WTC11 (cell line): ENCODE data around the gene MROH9.

Experiments
- FOXJ3 ChIP-seq: sonication (generic); formaldehyde crosslinking; IDR thresholded peaks from 2 replicates; pipeline ENCODE4 v1.9.0; 2021; ENCODE audit warnings: missing genetic modification reagents, mild to moderate bottlenecking, borderline replicate concordance
- HMGA2 ChIP-seq: fragments of 250-450 bp; sonication (Bioruptor Pico); IDR thresholded peaks from 2 replicates; pipeline ENCODE4 v1.4.0; 2021; ENCODE audit warnings: mild to moderate bottlenecking, moderate library complexity
- IRF1 ChIP-seq: sonication (generic); formaldehyde crosslinking; IDR thresholded peaks from 2 replicates; pipeline ENCODE4 v1.8.0; 2023; ENCODE audit warnings: missing genetic modification reagents
- NFE2L1 ChIP-seq: sonication (generic); formaldehyde crosslinking; IDR thresholded peaks from 2 replicates; pipeline ENCODE4 v1.8.1; 2023; ENCODE audit warnings: missing genetic modification reagents
- NFYB ChIP-seq: sonication (generic); formaldehyde crosslinking; conservative IDR thresholded peaks from 2 replicates; pipeline ENCODE4 v1.8.0; 2022; ENCODE audit warnings: low read depth, missing genetic modification reagents
- NR1H2 ChIP-seq: sonication (generic); formaldehyde crosslinking; IDR thresholded peaks from 2 replicates; pipeline ENCODE4 v1.9.0; 2021; ENCODE audit warnings: mild to moderate bottlenecking, moderate library complexity, missing genetic modification reagents
- PRRX2 ChIP-seq: fragments of 250-450 bp; sonication (Bioruptor Pico); IDR thresholded peaks from 2 replicates; pipeline ENCODE4 v1.8.0; 2021; ENCODE audit warnings: mild to moderate bottlenecking
- RELA ChIP-seq: sonication (generic); formaldehyde crosslinking; IDR thresholded peaks from 2 replicates; pipeline ENCODE4 v1.8.1; 2022; ENCODE audit warnings: missing genetic modification reagents, mild to moderate bottlenecking, borderline replicate concordance
- SP1 ChIP-seq: sonication (generic); formaldehyde crosslinking; conservative IDR thresholded peaks from 2 replicates; pipeline ENCODE4 v1.8.1; 2022; ENCODE audit warnings: missing genetic modification reagents
- TP53 ChIP-seq: sonication (generic); formaldehyde crosslinking; IDR thresholded peaks from 2 replicates; pipeline ENCODE4 v1.8.1; 2023; ENCODE audit warnings: mild to moderate bottlenecking, missing genetic modification reagents
- ZBTB43 ChIP-seq: sonication (generic); formaldehyde crosslinking; IDR thresholded peaks from 2 replicates; pipeline ENCODE4 v1.8.1; 2023; ENCODE audit warnings: mild to moderate bottlenecking, missing genetic modification reagents
- TF ChIP-seq, protein P1 (sequence below): sonication (generic); formaldehyde crosslinking; IDR thresholded peaks from 2 replicates; pipeline ENCODE4 v1.8.1; 2022; ENCODE audit warnings: mild to moderate bottlenecking, moderate library complexity, missing genetic modification reagents
- TF ChIP-seq, protein P2 (sequence below): fragments of 200-600 bp; IDR thresholded peaks from 2 replicates; pipeline ENCODE4 v1.8.0; 2022; ENCODE audit warnings: antibody characterized with exemption
- TF ChIP-seq, protein P3 (sequence below): sonication (generic); formaldehyde crosslinking; conservative IDR thresholded peaks from 2 replicates; pipeline ENCODE4 v1.8.1; 2022; ENCODE audit warnings: mild to moderate bottlenecking, missing genetic modification reagents

DNA sequence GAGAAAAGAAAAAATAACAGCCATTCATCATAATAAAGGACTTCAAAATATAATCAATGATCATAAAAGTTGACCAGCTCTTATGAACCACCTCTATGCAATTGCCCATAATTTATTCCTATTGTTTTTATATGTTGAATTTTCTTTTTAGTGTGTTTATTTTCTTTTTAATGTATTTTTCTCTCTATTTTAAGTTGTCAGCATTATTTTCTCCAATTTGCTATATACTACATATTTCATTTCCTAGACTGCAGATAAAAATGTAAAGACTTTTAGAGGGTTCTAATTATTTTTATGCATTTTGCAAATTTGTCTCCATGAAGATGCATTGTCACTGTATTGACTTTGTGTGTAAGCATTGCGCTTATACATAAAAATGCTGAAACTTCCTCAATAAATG is 58.4 kb downstream of the MROH9 start:
- TF ChIP-seq PRRX2 (CRISPR knock-in tag) = no peak
- TF ChIP-seq HMGA2 = no peak
- TF ChIP-seq, protein P1, sequence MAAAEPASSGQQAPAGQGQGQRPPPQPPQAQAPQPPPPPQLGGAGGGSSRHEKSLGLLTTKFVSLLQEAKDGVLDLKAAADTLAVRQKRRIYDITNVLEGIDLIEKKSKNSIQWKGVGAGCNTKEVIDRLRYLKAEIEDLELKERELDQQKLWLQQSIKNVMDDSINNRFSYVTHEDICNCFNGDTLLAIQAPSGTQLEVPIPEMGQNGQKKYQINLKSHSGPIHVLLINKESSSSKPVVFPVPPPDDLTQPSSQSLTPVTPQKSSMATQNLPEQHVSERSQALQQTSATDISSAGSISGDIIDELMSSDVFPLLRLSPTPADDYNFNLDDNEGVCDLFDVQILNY (CRISPR knock-in tag) = no peak
- no peak for TF ChIP-seq TP53 (CRISPR knock-in tag)
- no peak for TF ChIP-seq NFE2L1
- TF ChIP-seq, protein P2, sequence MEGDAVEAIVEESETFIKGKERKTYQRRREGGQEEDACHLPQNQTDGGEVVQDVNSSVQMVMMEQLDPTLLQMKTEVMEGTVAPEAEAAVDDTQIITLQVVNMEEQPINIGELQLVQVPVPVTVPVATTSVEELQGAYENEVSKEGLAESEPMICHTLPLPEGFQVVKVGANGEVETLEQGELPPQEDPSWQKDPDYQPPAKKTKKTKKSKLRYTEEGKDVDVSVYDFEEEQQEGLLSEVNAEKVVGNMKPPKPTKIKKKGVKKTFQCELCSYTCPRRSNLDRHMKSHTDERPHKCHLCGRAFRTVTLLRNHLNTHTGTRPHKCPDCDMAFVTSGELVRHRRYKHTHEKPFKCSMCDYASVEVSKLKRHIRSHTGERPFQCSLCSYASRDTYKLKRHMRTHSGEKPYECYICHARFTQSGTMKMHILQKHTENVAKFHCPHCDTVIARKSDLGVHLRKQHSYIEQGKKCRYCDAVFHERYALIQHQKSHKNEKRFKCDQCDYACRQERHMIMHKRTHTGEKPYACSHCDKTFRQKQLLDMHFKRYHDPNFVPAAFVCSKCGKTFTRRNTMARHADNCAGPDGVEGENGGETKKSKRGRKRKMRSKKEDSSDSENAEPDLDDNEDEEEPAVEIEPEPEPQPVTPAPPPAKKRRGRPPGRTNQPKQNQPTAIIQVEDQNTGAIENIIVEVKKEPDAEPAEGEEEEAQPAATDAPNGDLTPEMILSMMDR = no peak
- TF ChIP-seq FOXJ3 (CRISPR knock-in tag) = no peak
- no peak for TF ChIP-seq IRF1 (CRISPR knock-in tag)
- no peak for TF ChIP-seq NR1H2 (CRISPR knock-in tag)
- TF ChIP-seq NFYB (CRISPR knock-in tag) = no peak
- TF ChIP-seq SP1 = no peak
- TF ChIP-seq RELA (CRISPR knock-in tag) = no peak
- no peak for TF ChIP-seq ZBTB43
- TF ChIP-seq, protein P3, sequence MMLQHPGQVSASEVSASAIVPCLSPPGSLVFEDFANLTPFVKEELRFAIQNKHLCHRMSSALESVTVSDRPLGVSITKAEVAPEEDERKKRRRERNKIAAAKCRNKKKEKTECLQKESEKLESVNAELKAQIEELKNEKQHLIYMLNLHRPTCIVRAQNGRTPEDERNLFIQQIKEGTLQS (CRISPR knock-in tag) = no peak
